Measurements from ENCODE around the gene MYH7. TPM values are rescaled to one million over a fixed set of nuclear protein-coding genes. Genes with fewer than 3 reads are reported as not detected.
"Not testable (repeated sequence)": the region's sequence is repeated elsewhere in the genome, so short reads cannot be mapped to it uniquely, and the experiment has no call there.

MYH7 gene
- polyA plus RNA-seq, 1 donor from 2014 or later, result 0.12 TPM

DNA sequence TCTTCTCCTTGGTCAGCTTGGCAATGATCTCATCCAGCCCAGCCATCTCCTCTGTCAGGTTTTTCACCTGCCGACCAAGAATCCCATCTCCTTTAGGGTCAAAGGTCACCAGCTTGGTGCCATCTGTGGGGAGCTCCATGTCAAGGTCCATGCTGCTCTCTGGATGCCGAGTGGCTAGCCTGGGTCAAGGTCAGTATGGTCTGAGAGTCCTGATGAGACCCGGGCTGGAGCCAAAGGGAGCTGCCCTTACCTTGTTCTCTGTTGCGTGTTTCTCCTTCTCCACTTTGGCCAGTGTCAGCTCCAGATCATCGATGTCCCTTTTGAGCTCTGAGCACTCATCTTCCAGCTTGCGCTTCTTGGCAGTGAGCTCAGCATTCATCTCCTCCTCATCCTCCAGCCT is 11.8 kb downstream of the MYH7 start:
- Histone ChIP-seq H3K27me3 (ENCODE audit: insufficient read depth, low read depth, low read length) (no peaks in the 10 kb centered on the region), H3K4me3 (ENCODE audit: low read length) (no peak overlapping the region), H2AFZ (ENCODE audit: low read depth, low read length) (no peak overlapping the region), H3K9ac (ENCODE audit: low read length) (no peak overlapping the region), H3K36me3 (ENCODE audit: insufficient read depth, low read length) (no peaks in the 10 kb centered on the region), H3K27ac (ENCODE audit: low read length) (no peak overlapping the region), H4K20me1 (ENCODE audit: insufficient read depth) (no peaks in the 10 kb centered on the region), H3K9me2 (ENCODE audit: insufficient read depth, low read length) (no peaks in the 10 kb centered on the region), H3F3A (ENCODE audit: insufficient read depth, low read length, poor library complexity, severe bottlenecking) (no peaks in the 10 kb centered on the region), H3K4me2 (ENCODE audit: low read length) (no peak overlapping the region), H3K79me2 (replicated peaks; ENCODE audit: insufficient read depth, low read length) (no peaks in the 10 kb centered on the region), H3K9me3 (ENCODE audit: low read length) (no peaks in the 10 kb centered on the region)
- TF ChIP-seq MXI1 (conservative IDR thresholded peaks at IDR 0.05; ENCODE audit: poor library complexity, severe bottlenecking) (no peak), EZH2 (IDR thresholded peaks at IDR 0.05; ENCODE audit: borderline replicate concordance, insufficient read depth, low read length, poor library complexity, severe bottlenecking) (no peak), EP300 (conservative IDR thresholded peaks at IDR 0.05; ENCODE audit: poor library complexity, severe bottlenecking) (no peak), RAD21 (conservative IDR thresholded peaks at IDR 0.05) (no peak), CTCF (IDR thresholded peaks at IDR 0.05; ENCODE audit: poor library complexity, severe bottlenecking) (no peak)

DNA sequence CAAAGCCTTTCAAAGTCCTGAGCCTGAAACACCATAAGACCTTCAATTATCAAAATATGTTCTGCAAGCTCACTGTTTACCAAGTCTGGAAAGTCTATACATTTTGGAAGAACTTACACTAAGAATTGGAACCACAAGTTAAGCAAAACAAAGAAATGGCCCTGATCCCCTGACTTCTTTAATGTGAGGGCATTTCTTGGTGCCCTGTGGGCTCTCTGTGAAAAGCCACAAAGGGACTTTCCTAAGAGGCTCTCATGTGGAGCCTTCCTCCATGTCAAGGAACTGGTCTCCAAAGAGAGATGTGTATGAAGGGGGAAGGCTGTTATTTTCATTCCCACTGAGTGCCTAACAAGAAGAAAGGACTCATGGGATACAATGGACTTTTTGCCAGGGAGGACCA is 13.9 kb downstream of the MYH7 start:
- no peak overlapping the region for H2AFZ ChIP-seq (ENCODE audit: low read depth, low read length)

DNA sequence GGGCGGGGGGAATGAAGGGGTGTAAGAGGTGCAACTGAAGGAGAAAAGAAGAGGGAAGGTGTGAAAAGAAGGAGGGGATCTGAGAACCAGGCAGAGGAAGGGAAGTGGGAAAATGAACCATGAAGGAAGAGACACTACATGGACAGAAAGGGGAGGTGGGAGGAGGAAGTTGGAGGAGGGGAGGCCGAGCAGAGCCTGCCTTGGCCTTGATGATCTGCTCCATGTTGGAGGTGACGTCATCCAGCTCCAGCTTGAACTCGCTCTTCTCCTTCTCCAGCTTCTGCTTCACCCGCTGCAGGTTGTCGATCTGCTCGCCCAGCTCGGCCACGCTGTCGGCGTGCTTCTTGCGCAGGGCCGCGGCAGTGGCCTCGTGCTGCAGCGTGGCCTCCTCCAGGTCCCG is 15.8 kb downstream of the MYH7 start:
- not testable (repeated sequence) for H3K9ac ChIP-seq (ENCODE audit: low read length); H3K4me2 ChIP-seq (ENCODE audit: low read length); H3K4me3 ChIP-seq (ENCODE audit: low read length); H4K20me1 ChIP-seq (ENCODE audit: insufficient read depth); H3K9me3 ChIP-seq (ENCODE audit: low read length); H3K9me2 ChIP-seq (ENCODE audit: insufficient read depth, low read length); H3K27me3 ChIP-seq (ENCODE audit: insufficient read depth, low read depth, low read length); H3K36me3 ChIP-seq (ENCODE audit: insufficient read depth, low read length); H2AFZ ChIP-seq (ENCODE audit: low read depth, low read length); H3K79me2 ChIP-seq (replicated peaks; ENCODE audit: insufficient read depth, low read length); H3K27ac ChIP-seq (ENCODE audit: low read length); H3F3A ChIP-seq (ENCODE audit: insufficient read depth, low read length, poor library complexity, severe bottlenecking)

More for the DNA sequence above, 13.9 kb downstream of the MYH7 start:
- Histone ChIP-seq H3K9ac (ENCODE audit: low read length) (no peak overlapping the region), H3K9me3 (ENCODE audit: low read length) (no peaks in the 10 kb centered on the region), H4K20me1 (ENCODE audit: insufficient read depth) (no peaks in the 10 kb centered on the region), H3K9me2 (ENCODE audit: insufficient read depth, low read length) (no peaks in the 10 kb centered on the region), H3F3A (ENCODE audit: insufficient read depth, low read length, poor library complexity, severe bottlenecking) (no peaks in the 10 kb centered on the region), H3K4me2 (ENCODE audit: low read length) (no peak overlapping the region), H3K27ac (ENCODE audit: low read length) (no peak overlapping the region), H3K79me2 (replicated peaks; ENCODE audit: insufficient read depth, low read length) (no peaks in the 10 kb centered on the region), H3K36me3 (ENCODE audit: insufficient read depth, low read length) (no peaks in the 10 kb centered on the region), H3K27me3 (ENCODE audit: insufficient read depth, low read depth, low read length) (no peaks in the 10 kb centered on the region), H3K4me3 (ENCODE audit: low read length) (no peak overlapping the region)
- TF ChIP-seq EZH2 (IDR thresholded peaks at IDR 0.05; ENCODE audit: borderline replicate concordance, insufficient read depth, low read length, poor library complexity, severe bottlenecking) (no peak), POLR2AphosphoS5 (IDR thresholded peaks at IDR 0.05) (no peak), RAD21 (conservative IDR thresholded peaks at IDR 0.05) (no peak), CTCF (IDR thresholded peaks at IDR 0.05; ENCODE audit: poor library complexity, severe bottlenecking) (no peak), EP300 (conservative IDR thresholded peaks at IDR 0.05; ENCODE audit: poor library complexity, severe bottlenecking) (no peak), SMC3 (conservative IDR thresholded peaks at IDR 0.05; ENCODE audit: poor library complexity) (no peak), TAF1 (IDR thresholded peaks at IDR 0.05; ENCODE audit: low read depth) (no peak), MXI1 (conservative IDR thresholded peaks at IDR 0.05; ENCODE audit: poor library complexity, severe bottlenecking) (no peak)
- TF ChIP-seq, protein P1, sequence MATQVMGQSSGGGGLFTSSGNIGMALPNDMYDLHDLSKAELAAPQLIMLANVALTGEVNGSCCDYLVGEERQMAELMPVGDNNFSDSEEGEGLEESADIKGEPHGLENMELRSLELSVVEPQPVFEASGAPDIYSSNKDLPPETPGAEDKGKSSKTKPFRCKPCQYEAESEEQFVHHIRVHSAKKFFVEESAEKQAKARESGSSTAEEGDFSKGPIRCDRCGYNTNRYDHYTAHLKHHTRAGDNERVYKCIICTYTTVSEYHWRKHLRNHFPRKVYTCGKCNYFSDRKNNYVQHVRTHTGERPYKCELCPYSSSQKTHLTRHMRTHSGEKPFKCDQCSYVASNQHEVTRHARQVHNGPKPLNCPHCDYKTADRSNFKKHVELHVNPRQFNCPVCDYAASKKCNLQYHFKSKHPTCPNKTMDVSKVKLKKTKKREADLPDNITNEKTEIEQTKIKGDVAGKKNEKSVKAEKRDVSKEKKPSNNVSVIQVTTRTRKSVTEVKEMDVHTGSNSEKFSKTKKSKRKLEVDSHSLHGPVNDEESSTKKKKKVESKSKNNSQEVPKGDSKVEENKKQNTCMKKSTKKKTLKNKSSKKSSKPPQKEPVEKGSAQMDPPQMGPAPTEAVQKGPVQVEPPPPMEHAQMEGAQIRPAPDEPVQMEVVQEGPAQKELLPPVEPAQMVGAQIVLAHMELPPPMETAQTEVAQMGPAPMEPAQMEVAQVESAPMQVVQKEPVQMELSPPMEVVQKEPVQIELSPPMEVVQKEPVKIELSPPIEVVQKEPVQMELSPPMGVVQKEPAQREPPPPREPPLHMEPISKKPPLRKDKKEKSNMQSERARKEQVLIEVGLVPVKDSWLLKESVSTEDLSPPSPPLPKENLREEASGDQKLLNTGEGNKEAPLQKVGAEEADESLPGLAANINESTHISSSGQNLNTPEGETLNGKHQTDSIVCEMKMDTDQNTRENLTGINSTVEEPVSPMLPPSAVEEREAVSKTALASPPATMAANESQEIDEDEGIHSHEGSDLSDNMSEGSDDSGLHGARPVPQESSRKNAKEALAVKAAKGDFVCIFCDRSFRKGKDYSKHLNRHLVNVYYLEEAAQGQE (IDR thresholded peaks at IDR 0.05; ENCODE audit: borderline replicate concordance), result no peak

Data from neural cell (in vitro differentiated cells).